Erythroblast (primary cell): ENCODE measurements around the gene PACS1.

Experiments
- GATA1 ChIP-seq: IDR thresholded peaks from 2 replicates; pipeline ENCODE4 v1.6.1; 2011; ENCODE audit warnings: low read depth, mild to moderate bottlenecking, control low read depth, low read length, moderate library complexity
- POLR2A ChIP-seq: IDR thresholded peaks from 2 replicates; pipeline ENCODE4 v1.6.1; 2011; ENCODE audit warnings: mild to moderate bottlenecking, low read length

DNA sequence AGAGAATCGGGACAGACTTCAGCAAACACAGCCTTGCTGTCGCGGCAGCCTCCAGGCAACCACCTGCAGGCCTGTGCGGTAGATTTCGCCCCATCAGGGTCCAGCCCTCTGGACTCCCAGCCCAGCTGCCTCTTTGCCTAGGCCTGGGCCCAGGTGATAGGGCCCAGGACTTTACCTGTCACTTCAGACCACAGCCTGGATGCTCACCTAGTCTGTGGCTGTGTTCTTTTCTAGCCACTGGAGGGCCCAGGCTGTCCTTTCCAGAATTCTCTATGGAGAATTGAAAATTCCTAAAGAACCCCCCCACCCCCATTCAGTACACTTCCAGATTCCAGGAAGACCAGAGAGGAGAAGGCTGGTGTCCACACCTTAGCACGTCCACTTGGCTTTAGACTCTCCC is 167.8 kb downstream of the PACS1 start:
- TF ChIP-seq POLR2A, result no peak
- no peak for TF ChIP-seq GATA1
